ENCODE data around the gene EML6. TPM values are rescaled to one million over a fixed set of nuclear protein-coding genes. Genes with fewer than 3 reads are reported as not detected.
"Not testable (repeated sequence)": the region's sequence is repeated elsewhere in the genome, so short reads cannot be mapped to it uniquely, and the experiment has no call there.

The EML6 gene
- polyA plus RNA-seq, 1 donor from 2014 or later = 3.8 TPM

DNA sequence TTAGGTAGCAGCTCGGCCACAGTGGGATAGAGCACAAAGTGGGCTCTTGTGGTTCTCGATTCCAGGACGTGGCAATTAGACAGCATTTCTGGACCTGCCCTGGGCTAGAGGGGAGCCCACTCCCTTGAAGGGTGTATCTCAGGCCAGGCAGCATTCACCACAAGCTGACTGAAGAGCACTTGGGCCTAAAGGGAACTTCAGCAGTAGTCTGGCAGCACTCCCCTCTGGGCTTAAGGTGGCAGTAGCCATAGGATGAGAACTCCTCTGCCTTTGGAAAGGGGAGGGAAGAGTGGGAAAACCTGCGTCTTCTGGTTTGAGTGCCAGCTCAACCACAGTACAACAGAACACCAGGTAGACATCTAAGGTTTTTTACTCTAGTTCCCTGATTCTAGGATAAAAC lies 28.1 kb upstream of the EML6 start:
- no peaks in the 10 kb centered on the region for H3K9me3 Mint-ChIP-seq
- no peak overlapping the region for H3K27ac Mint-ChIP-seq
- peaks cover 4% of the 10 kb centered on the region for H3K36me3 Mint-ChIP-seq
- no peaks in the 10 kb centered on the region for H3K4me1 Mint-ChIP-seq
- H3K4me3 Mint-ChIP-seq = no peak overlapping the region
- no peaks in the 10 kb centered on the region for H3K27me3 Mint-ChIP-seq

DNA sequence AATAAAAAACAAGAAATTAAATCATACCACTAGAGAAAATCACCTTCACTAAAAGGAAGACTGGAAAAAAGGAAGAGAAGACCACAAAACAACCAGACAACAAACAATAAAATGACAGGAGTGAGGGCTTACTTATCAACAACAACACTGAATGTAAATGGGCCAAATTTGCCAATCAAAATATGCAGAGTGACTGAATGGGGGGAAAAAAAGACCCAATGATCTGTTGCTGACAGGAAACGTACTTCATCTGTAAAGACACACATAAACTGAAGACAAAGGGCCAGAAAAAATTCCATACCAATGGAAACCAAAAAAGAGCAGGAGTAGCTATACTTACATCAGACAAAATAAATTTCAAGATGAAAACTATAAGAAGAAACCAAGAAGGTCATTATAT lies 25.5 kb upstream of the EML6 start:
- Mint-ChIP-seq H3K27me3 (no peaks in the 10 kb centered on the region), H3K4me1 (peaks cover 0 to 1% (median 0%) of the 10 kb centered on the region in 3 donors), H3K4me3 (no peak overlapping the region), H3K27ac (no peak overlapping the region), H3K9me3 (no peaks in the 10 kb centered on the region), H3K36me3 (peaks cover 4% of the 10 kb centered on the region)

DNA sequence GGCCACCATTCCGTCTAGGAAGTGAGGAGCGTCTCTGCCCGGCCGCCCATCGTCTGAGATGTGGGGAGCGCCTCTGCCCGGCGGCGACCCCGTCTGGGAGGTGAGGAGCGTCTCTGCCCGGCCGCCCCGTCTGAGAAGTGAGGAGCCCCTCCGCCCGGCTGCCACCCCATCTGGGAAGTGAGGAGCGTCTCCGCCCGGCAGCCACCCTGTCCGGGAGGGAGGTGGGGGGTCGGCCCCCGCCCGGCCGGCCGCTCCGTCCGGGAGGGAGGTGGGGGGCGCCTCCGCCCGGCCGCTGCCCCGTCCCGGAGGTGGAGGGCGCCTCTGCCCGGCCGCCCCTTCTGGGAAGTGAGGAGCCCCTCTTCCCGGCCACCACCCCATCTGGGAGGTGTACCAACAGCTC lies 24.5 kb upstream of the EML6 start:
- not testable (repeated sequence) for H3K27ac Mint-ChIP-seq, H3K9me3 Mint-ChIP-seq, H3K36me3 Mint-ChIP-seq, H3K4me3 Mint-ChIP-seq, H3K27me3 Mint-ChIP-seq, H3K4me1 Mint-ChIP-seq

DNA sequence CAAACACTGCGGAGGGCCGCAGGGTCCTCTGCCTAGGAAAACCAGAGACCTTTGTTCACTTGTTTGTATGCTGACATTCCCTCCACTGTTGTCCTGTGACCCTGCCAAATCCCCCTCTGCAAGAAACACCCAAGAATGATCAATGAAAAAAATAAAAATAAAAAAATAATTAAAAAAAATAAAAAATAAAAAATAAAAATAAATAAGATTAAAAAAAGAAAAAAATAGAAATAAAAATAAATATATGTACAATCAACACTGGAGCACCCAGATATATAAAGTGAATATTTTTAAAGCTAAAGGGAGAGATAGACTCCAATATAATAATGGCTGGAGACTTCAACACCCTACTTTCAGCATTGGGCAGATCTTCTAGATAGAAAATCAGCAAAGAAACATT lies 23.8 kb upstream of the EML6 start:
- H3K9me3 Mint-ChIP-seq = no peaks in the 10 kb centered on the region
- no peaks in the 10 kb centered on the region for H3K27me3 Mint-ChIP-seq
- H3K4me3 Mint-ChIP-seq = no peak overlapping the region
- no peak overlapping the region for H3K27ac Mint-ChIP-seq
- H3K4me1 Mint-ChIP-seq = peaks cover 0 to 1% (median 0%) of the 10 kb centered on the region in 3 donors
- H3K36me3 Mint-ChIP-seq = peaks cover 2% of the 10 kb centered on the region

DNA sequence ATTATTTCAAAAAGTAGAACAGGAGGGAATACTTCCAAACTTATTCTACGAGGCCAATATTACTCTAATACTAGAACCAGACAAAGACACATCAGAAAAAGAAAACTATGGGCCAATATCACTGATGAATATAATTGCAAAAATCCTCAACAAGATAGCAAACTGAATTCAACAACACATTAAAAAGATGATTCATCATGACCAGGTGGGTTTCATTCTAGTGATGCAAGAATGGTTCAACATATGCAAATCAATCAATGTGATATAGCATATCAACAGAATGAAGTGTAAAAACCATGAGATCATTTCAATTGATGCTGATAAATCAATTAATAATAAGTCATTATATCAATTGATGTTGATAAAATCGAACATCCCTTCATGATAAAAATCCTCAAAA lies 22.4 kb upstream of the EML6 start:
- Mint-ChIP-seq H3K9me3 (no peaks in the 10 kb centered on the region), H3K27me3 (no peaks in the 10 kb centered on the region), H3K27ac (no peak overlapping the region), H3K4me3 (no peak overlapping the region), H3K4me1 (peaks cover 0 to 1% (median 0%) of the 10 kb centered on the region in 3 donors), H3K36me3 (no peaks in the 10 kb centered on the region)

DNA sequence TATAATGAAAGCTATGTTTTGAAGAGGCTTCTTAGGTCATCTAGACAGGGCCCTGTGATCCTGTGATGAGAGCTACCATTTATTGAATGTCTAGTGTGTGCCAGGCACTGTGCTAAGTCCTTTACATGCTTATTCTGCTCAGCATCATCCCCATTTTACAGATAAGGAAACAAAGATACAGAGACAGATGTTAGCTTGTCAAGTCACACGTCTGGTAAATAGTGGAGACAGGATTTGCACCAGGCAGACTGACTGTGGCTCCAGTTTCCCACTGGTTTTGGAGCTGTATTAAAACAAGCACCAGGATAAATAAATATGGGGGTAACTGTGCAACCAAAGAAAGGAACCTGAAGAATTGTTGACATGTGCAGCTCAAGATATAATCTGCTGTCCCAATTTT lies 19.2 kb upstream of the EML6 start:
- peaks cover 0 to 3% (median 0%) of the 10 kb centered on the region in 3 donors for H3K4me1 Mint-ChIP-seq

DNA sequence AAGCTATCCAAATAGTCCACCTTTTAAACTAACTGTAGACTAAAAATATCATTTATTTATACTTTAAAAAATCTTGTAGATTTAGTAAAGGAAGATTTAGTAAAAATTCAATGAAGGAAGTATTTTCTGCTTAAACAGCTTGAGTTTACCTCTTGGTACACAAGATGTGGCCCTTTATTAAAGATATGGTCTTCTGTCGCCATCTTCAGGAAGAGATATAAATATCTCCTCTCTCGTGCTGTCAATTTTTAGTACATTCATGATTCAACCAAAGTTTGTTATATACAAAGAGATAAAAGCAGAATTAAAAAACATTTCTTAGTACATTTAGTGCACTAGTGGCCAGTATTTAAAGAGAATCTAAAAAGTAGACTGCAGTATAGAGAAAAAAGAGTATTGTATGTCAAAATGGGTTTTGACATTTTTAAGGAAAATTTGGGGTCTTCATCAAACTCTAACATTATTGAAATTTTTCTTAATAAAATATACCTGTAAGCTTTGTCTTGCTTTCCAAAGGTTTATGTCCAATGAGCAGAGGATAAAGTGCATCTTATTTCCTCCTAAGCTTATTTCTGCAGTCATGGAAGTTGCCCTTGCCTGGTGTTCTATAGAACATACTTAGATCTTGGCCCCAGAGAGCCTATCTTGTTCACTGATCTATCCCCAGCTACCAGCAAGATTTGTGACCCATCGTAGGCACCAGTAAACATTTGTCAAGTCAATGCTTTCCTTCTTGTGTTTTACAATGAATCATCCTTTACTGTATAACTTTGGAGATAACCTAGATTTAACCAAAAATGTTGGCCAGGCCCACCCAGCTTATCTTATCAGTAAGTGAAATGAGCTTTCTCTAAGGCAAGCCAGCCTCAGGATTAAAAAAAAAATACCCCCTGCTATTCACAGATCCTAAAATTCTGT lies 18.5 kb upstream of the EML6 start:
- Mint-ChIP-seq H3K36me3 (no peaks in the 10 kb centered on the region), H3K27ac (no peak overlapping the region), H3K4me1 (peaks cover 0 to 3% (median 0%) of the 10 kb centered on the region in 3 donors), H3K4me3 (no peak overlapping the region), H3K27me3 (no peaks in the 10 kb centered on the region), H3K9me3 (no peaks in the 10 kb centered on the region)

More for the DNA sequence above, 19.2 kb upstream of the EML6 start:
- Mint-ChIP-seq H3K27ac (no peak overlapping the region), H3K9me3 (no peaks in the 10 kb centered on the region), H3K36me3 (no peaks in the 10 kb centered on the region), H3K4me3 (no peak overlapping the region), H3K27me3 (no peaks in the 10 kb centered on the region)

DNA sequence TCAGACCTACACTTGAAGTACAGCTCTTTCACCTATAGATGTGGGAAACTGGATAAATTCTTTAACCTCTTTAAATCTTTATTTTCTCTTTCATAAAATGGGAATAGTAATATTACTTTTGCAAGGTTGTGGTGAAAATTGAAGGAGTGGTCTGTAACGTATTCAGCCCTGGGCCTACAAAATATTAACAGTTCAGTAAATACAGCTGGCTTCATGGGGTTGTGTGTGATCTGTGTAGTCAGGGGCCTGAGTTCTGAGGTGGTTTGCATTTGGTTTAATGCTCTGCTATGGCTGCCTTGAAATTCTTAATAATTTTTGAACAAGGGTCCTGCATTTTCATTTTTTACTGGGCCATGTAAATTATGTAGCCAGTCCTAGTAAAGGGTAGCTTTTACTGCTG lies 16.8 kb upstream of the EML6 start:
- H3K36me3 Mint-ChIP-seq = no peaks in the 10 kb centered on the region
- H3K9me3 Mint-ChIP-seq = no peaks in the 10 kb centered on the region
- H3K4me1 Mint-ChIP-seq = peaks cover 0 to 2% (median 0%) of the 10 kb centered on the region in 3 donors
- peaks cover 1% of the 10 kb centered on the region for H3K27me3 Mint-ChIP-seq
- H3K27ac Mint-ChIP-seq = no peak overlapping the region
- no peak overlapping the region for H3K4me3 Mint-ChIP-seq

DNA sequence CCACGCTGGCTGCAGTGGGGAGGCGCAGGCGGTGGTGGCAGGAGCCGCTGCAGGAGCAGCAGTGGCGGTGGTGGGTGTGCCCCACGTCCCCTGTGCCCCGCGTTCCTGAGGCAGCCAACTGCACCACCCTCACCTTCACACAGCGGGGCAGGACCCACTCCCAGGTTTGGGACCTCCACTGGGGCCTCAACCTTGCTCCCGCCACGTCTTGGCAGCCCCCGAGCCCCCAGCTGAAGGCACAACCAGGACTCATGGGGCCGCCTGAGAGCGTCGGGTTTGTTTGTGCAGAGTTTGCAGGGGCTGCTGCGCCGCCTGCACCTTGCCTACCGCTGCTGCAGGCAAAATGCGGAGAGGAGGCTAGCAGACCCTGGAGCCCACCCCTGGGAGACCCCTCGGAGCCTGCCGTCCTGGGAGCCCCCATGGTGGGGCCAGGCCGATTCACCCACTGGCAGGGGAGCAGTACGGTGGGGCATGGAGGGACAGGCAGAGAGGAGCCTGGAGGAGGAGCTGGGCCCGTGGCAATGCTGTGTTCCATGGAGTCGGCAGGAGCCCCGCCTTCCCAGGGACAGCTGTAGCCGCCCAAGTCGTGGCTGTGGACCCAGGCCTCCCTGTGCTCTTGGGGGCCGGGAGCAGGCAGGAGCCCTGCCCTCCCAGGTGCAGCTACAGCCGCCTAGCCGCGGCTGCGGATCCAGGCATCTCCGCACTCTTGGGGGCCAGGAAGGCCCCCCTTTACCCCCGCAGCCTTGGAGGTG lies 14.7 kb upstream of the EML6 start:
- Mint-ChIP-seq H3K4me3 (peak overlapping the region; percentile 72 to 91 (median 86)), H3K4me1 (peaks cover 0 to 2% (median 0%) of the 10 kb centered on the region in 3 donors), H3K36me3 (no peaks in the 10 kb centered on the region), H3K27me3 (peaks cover 4% of the 10 kb centered on the region), H3K9me3 (no peaks in the 10 kb centered on the region), H3K27ac (no peak overlapping the region)

DNA sequence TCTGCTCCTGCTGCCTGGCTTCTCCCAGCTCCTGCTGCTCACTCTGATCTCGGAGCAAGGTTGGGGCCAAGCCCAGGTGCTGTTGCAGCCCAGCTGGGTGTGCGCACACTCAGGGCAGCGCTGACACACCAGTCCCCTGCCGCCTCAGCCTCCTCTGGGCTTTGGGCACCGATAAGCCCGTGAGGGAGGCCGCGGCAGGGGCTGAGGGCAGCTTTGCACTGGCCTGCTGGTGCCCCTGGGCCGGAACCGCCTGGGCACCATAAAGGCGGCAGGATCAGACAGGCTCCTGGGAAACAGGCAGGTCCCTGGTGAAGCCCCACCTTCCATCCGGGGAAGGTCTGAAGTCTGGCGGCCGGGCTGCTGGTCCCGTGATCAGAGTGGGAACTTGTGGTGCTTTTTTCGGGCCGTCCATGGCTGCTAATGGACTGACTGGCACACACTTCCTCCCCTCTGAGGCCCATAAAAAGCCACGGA lies 14.1 kb upstream of the EML6 start:
- Mint-ChIP-seq H3K4me1 (peaks cover 0 to 2% (median 0%) of the 10 kb centered on the region in 3 donors), H3K9me3 (no peaks in the 10 kb centered on the region), H3K4me3 (peak overlapping the region; percentile 72 to 91 (median 86)), H3K27ac (no peak overlapping the region), H3K36me3 (no peaks in the 10 kb centered on the region), H3K27me3 (peaks cover 4% of the 10 kb centered on the region)

DNA sequence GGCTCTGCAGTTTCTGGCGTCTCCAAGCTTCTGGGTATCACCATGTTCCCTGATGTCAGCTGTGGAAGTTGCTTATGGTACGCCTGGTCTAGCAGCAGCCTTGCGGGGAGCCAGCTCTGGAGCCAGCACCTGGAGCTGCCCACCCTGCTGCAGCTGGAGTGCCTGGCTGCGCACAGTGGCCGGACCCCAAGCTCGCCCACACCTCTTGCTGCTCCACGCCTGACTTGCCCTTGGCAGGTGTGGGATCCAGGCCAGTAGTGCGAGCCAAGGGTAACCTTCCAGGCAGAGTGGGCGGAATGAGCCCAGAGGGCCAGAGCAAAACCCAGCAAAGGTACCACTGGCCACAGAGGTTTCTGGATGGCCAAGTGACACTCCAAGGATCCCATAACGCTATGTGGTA lies 13.2 kb upstream of the EML6 start:
- Mint-ChIP-seq H3K4me1 (peaks cover 0 to 2% (median 0%) of the 10 kb centered on the region in 3 donors), H3K36me3 (no peaks in the 10 kb centered on the region), H3K27ac (no peak overlapping the region), H3K4me3 (peak overlapping the region; percentile 61 to 88 (median 82)), H3K27me3 (peaks cover 4% of the 10 kb centered on the region), H3K9me3 (no peaks in the 10 kb centered on the region)

DNA sequence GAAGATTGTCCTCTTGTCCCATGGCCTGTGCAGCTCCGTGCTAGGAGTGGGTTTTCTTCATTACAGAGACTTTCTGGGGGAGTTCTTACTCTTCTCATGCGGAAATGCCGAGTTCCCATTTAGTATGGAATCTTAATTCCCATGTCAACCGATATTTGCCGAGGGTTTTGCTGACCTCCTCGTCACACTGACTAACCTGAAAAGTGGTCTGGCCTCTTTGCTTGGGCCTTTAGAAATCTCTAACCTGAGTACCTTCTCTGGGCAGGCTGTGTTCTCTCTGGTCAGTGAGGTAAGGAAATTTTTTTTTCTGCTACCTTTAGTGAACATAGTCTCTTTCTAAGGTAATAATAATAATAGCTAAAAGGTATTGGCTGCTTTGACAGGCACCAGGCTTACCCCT lies 10.9 kb upstream of the EML6 start:
- Mint-ChIP-seq H3K9me3 (no peaks in the 10 kb centered on the region), H3K4me3 (no peak overlapping the region), H3K27me3 (peaks cover 8% of the 10 kb centered on the region), H3K4me1 (peaks cover 0 to 10% (median 4%) of the 10 kb centered on the region in 3 donors), H3K27ac (no peak overlapping the region), H3K36me3 (no peaks in the 10 kb centered on the region)

DNA sequence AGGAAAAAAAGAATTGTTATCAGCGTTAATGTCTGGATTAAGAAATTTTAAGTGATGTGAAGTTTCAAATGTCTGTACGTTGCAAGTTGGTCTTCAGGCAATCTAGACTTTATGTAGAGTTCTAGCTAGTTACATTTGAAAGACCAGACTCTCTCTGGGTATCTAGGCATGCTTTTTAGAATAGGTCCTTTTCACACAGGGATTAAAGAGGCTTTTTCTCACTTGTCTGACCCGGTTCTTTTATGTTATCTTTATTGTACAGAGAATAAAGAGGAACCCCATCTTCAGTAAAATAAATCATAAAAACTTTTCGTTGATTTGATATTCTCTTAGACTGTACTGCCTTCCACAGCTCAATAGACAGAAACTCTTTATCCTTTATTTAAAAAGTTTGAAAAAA lies 8.5 kb upstream of the EML6 start:
- Mint-ChIP-seq H3K4me1 (peaks cover 0 to 8% (median 4%) of the 10 kb centered on the region in 3 donors), H3K27me3 (peaks cover 12% of the 10 kb centered on the region), H3K36me3 (no peaks in the 10 kb centered on the region), H3K9me3 (no peaks in the 10 kb centered on the region), H3K4me3 (no peak overlapping the region), H3K27ac (no peak overlapping the region)

DNA sequence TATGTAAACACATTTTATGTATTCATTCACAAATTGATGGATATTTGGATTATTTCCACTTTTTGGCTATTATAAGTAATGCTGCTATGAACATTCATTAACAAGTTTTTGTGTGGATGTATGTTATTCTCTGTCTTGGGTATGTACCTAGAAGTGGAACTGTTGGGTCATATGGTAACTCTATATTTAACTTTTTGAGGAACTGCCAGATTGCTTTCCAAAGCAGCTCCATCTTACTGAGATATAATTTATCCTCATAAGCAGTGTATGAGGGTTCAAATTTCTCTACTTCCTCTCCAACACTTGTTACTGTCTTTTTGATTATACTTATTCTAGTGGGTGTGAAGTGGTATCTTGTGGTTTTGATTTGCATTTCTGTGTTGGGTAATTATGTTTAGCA lies 7.1 kb upstream of the EML6 start:
- H3K27me3 Mint-ChIP-seq = peaks cover 10% of the 10 kb centered on the region
- H3K4me3 Mint-ChIP-seq = no peak overlapping the region
- no peak overlapping the region for H3K27ac Mint-ChIP-seq
- H3K4me1 Mint-ChIP-seq = peaks cover 0 to 8% (median 4%) of the 10 kb centered on the region in 3 donors
- H3K36me3 Mint-ChIP-seq = no peaks in the 10 kb centered on the region
- no peaks in the 10 kb centered on the region for H3K9me3 Mint-ChIP-seq

DNA sequence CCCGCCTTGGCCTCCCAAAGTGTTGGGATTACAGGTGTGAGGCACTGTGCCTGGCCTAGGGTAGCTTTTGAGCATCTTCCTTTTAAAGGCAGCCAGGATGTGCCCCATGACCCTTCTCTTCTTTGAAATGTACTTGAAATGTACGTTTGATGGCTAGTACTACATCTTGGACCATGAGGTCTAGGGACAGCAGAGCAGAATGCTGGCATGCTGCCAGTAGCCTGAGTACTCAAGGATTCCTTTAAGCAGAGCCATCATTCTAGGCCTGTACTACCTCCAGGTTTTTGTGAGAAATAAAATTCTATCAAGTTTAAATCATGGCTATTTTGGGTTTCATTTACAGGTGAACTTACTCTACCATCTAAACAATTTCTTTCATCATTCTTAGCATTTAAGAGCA lies 2.9 kb upstream of the EML6 start:
- no peak overlapping the region for H3K27ac Mint-ChIP-seq
- H3K27me3 Mint-ChIP-seq = peaks cover 8% of the 10 kb centered on the region
- no peak overlapping the region for H3K4me3 Mint-ChIP-seq
- peaks cover 8 to 19% (median 9%) of the 10 kb centered on the region in 3 donors for H3K4me1 Mint-ChIP-seq
- peaks cover 0 to 1% (median 0%) of the 10 kb centered on the region in 3 donors for H3K9me3 Mint-ChIP-seq
- no peaks in the 10 kb centered on the region for H3K36me3 Mint-ChIP-seq

All from IgD-negative memory B cell (primary cell).